Frontal cortex (tissue), 4 donors: ENCODE measurements around the gene TMEM192. TPM values are rescaled to one million over a fixed set of nuclear protein-coding genes. Genes with fewer than 3 reads are reported as not detected.
A peak's percentile ranks its signal among the peaks of the same experiment; 100 is the strongest.
"Not testable (repeated sequence)": the region's sequence is repeated elsewhere in the genome, so short reads cannot be mapped to it uniquely, and the experiment has no call there.

Experiments
- DNase-seq, 2 donors: peaks; one replicate each; pipeline ENCODE4 v3.0.0; 2012; ENCODE audit warnings: low spot score in 2 of 2
- FAIRE-seq: peaks from 2 replicates; lab custom pipeline; 2012; peaks lifted over from hg19 to GRCh38; lab: Jason Lieb, UNC
- total RNA-seq: library from RNA; depleted of rRNA; stranded (reverse); fragments of >200 nt; gene quantifications from one replicate; pipeline ENCODE4 v1.2.3, GENCODE V29; 2014
- donor health status: control.
- donor health status: control.
- donor health status: control.

The TMEM192 gene
- total RNA-seq, 1 donor from 2014 or later = 9.4 TPM

- FAIRE-seq (peak; percentile 15), DNase-seq (no peak)
These were observed 15.9 kb downstream of the TMEM192 start for GRCh38 chr4:165096776-165097175.

GRCh38 chr4:165095291-165095690 is 17.4 kb downstream of the TMEM192 start:
- FAIRE-seq = no peak
- no peak for DNase-seq

GRCh38 chr4:165094873-165095272 is 17.8 kb downstream of the TMEM192 start:
- FAIRE-seq (no peak), DNase-seq (no peak)

GRCh38 chr4:165092187-165092586 is 20.5 kb downstream of the TMEM192 start:
- not testable (repeated sequence) for DNase-seq, FAIRE-seq

GRCh38 chr4:165088366-165088765 is 24.3 kb downstream of the TMEM192 start:
- no peak for FAIRE-seq
- DNase-seq = no peak

- DNase-seq (no peak), FAIRE-seq (no peak)
These were observed 26.7 kb downstream of the TMEM192 start for GRCh38 chr4:165085946-165086345.

- not testable (repeated sequence) for DNase-seq, FAIRE-seq
These were observed 27.9 kb downstream of the TMEM192 start for GRCh38 chr4:165084787-165085186.

GRCh38 chr4:165079476-165079875 is 33.2 kb downstream of the TMEM192 start:
- FAIRE-seq (no peak), DNase-seq (no peak)

GRCh38 chr4:165077034-165077578 is 35.6 kb downstream of the TMEM192 start:
- no peak for FAIRE-seq
- no peak for DNase-seq

- not testable (repeated sequence) for DNase-seq, FAIRE-seq
These were observed 39.3 kb downstream of the TMEM192 start for GRCh38 chr4:165073346-165073745.

- DNase-seq = no peak
- no peak for FAIRE-seq
These were observed 42.1 kb downstream of the TMEM192 start for GRCh38 chr4:165070560-165070959.

GRCh38 chr4:165060938-165061337 is 51.7 kb downstream of the TMEM192 start:
- DNase-seq (no peak), FAIRE-seq (no peak)

GRCh38 chr4:165059386-165059785 is 53.3 kb downstream of the TMEM192 start:
- DNase-seq (no peak), FAIRE-seq (no peak)

- FAIRE-seq = no peak
- no peak for DNase-seq
These were observed 54.0 kb downstream of the TMEM192 start for GRCh38 chr4:165058666-165059065.

GRCh38 chr4:165055601-165056000 is 57.1 kb downstream of the TMEM192 start:
- FAIRE-seq = no peak
- no peak for DNase-seq

- FAIRE-seq (no peak), DNase-seq (no peak)
These were observed 59.0 kb downstream of the TMEM192 start, which contains the start of gene TRIM75 for GRCh38 chr4:165053645-165054044. Gene TRIM75, plus strand, starts transcription at chr4:165053866. Its CDS starts 5,282 bp downstream, at chr4:165059148.

- DNase-seq (no peak), FAIRE-seq (no peak)
These were observed 60.0 kb downstream of the TMEM192 start for GRCh38 chr4:165052627-165053026.

GRCh38 chr4:165048170-165048569 is 64.5 kb downstream of the TMEM192 start:
- no peak for DNase-seq
- no peak for FAIRE-seq

- FAIRE-seq (no peak), DNase-seq (no peak)
These were observed 81.0 kb downstream of the TMEM192 start, which contains the start of gene TRIM60 for GRCh38 chr4:165031436-165032211. Gene TRIM60, plus strand, starts transcription at chr4:165031999. Its CDS starts 8,074 bp downstream, at chr4:165040073.

- DNase-seq (no peak), FAIRE-seq (no peak)
These were observed 84.8 kb downstream of the TMEM192 start for GRCh38 chr4:165027762-165028402.

GRCh38 chr4:165025782-165026181 is 86.9 kb downstream of the TMEM192 start:
- not testable (repeated sequence) for DNase-seq, FAIRE-seq
